Fibroblast of mammary gland (primary cell): ENCODE data around the gene TM9SF4.

Source experiments
- DNase-seq: peaks from one replicate; pipeline ENCODE4 v3.0.0-alpha.2; 2010; ENCODE audit warnings: low read depth
- H3K4me3 ChIP-seq: 2 replicates; pipeline ENCODE4 v1.5.1; 2011; ENCODE audit warnings: low read depth, mild to moderate bottlenecking, low read length, moderate library complexity; ENCODE audit not compliant: control insufficient read depth
- CTCF ChIP-seq: conservative IDR thresholded peaks from 2 replicates; pipeline ENCODE4 v1.5.1; 2011; ENCODE audit warnings: low read depth, low read length, inconsistent platforms; ENCODE audit not compliant: control insufficient read depth, insufficient read depth

The TM9SF4 gene

GRCh38 chr20:32077190-32077589 is 32.3 kb upstream of the TM9SF4 start:
- TF ChIP-seq CTCF = no peak
- no peak overlapping the region for H3K4me3 ChIP-seq
- no peak for DNase-seq

GRCh38 chr20:32078322-32078721 is 31.2 kb upstream of the TM9SF4 start:
- TF ChIP-seq CTCF = no peak
- DNase-seq = no peak
- H3K4me3 ChIP-seq = no peak overlapping the region

- DNase-seq = no peak
- H3K4me3 ChIP-seq = no peak overlapping the region
- TF ChIP-seq CTCF = no peak
Observed at GRCh38 chr20:32078791-32079190, 30.7 kb upstream of the TM9SF4 start.

- no peak for TF ChIP-seq CTCF
- DNase-seq = no peak
- H3K4me3 ChIP-seq = no peak overlapping the region
Observed at GRCh38 chr20:32079655-32080109, 29.8 kb upstream of the TM9SF4 start.

GRCh38 chr20:32080783-32081182 is 28.7 kb upstream of the TM9SF4 start:
- H3K4me3 ChIP-seq = no peak overlapping the region
- no peak for DNase-seq
- TF ChIP-seq CTCF = no peak

GRCh38 chr20:32083469-32083868 is 26.0 kb upstream of the TM9SF4 start:
- H3K4me3 ChIP-seq = no peak overlapping the region
- TF ChIP-seq CTCF = no peak
- no peak for DNase-seq

GRCh38 chr20:32087070-32087469 is 22.4 kb upstream of the TM9SF4 start:
- no peak for TF ChIP-seq CTCF
- H3K4me3 ChIP-seq = no peak overlapping the region
- no peak for DNase-seq
